NCI-H187 (cell line): Measurements from ENCODE around the gene C11orf91.
A peak's percentile ranks its signal among the peaks of the same experiment; 100 is the strongest.
"Not testable (repeated sequence)": the region's sequence is repeated elsewhere in the genome, so short reads cannot be mapped to it uniquely, and the experiment has no call there.

Source experiments
- DNase-seq, 2 experiments: peaks; one replicate each; lab custom pipeline; 2025; lab: John Stamatoyannopoulos, UW

Gene C11orf91

GRCh38 chr11:33696411-33696810, 4.2 kb downstream of the C11orf91 start:
- no peak for DNase-seq

- DNase-seq, result no peak
These were observed 5.5 kb downstream of the C11orf91 start for GRCh38 chr11:33695051-33695566.

- DNase-seq, result no peak
These were observed 6.1 kb downstream of the C11orf91 start for GRCh38 chr11:33694346-33695050.

- no peak for DNase-seq
These were observed 8.1 kb downstream of the C11orf91 start for GRCh38 chr11:33692541-33692940.

- DNase-seq, result no peak
These were observed 8.6 kb downstream of the C11orf91 start for GRCh38 chr11:33692013-33692504.

- no peak for DNase-seq
These were observed 9.4 kb downstream of the C11orf91 start for GRCh38 chr11:33691066-33691864.

- DNase-seq, result no peak
These were observed 10.1 kb downstream of the C11orf91 start for GRCh38 chr11:33690290-33691065.

GRCh38 chr11:33689501-33689900, 11.1 kb downstream of the C11orf91 start:
- no peak for DNase-seq

- no peak for DNase-seq
These were observed 11.5 kb downstream of the C11orf91 start for GRCh38 chr11:33689085-33689484.

GRCh38 chr11:33687733-33688479, 12.7 kb downstream of the C11orf91 start:
- peak in 1 of 2 experiments; percentile 47 for DNase-seq

GRCh38 chr11:33685082-33685481, 15.5 kb downstream of the C11orf91 start:
- no peak for DNase-seq

- DNase-seq, result no peak
These were observed 16.5 kb downstream of the C11orf91 start for GRCh38 chr11:33684003-33684706.

- no peak for DNase-seq
These were observed 18.2 kb downstream of the C11orf91 start for GRCh38 chr11:33682446-33682845.

GRCh38 chr11:33682019-33682418, 18.6 kb downstream of the C11orf91 start:
- no peak for DNase-seq

GRCh38 chr11:33678616-33679015, 22.0 kb downstream of the C11orf91 start:
- DNase-seq, result not testable (repeated sequence)

GRCh38 chr11:33674035-33674814, 26.4 kb downstream of the C11orf91 start:
- DNase-seq, result no peak

GRCh38 chr11:33672273-33672672, 28.4 kb downstream of the C11orf91 start:
- no peak for DNase-seq

GRCh38 chr11:33670250-33671011, 30.2 kb downstream of the C11orf91 start:
- no peak for DNase-seq

GRCh38 chr11:33669598-33670249, 30.9 kb downstream of the C11orf91 start:
- no peak for DNase-seq
